HG02623 (cell line): ENCODE results near the gene IGLL5.
A peak's percentile ranks its signal among the peaks of the same experiment; 100 is the strongest.

Experiments
- ATAC-seq: cut with Tn5 transposase; IDR thresholded peaks from one replicate; pipeline ENCODE4 v1.9.1; 2021; ENCODE audit warnings: moderate library complexity; ENCODE audit not compliant: unreplicated experiment

The IGLL5 gene

GRCh38 chr22:22858559-22858937, 29.1 kb upstream of the IGLL5 start:
- ATAC-seq: no peak

GRCh38 chr22:22863001-22863400, 24.6 kb upstream of the IGLL5 start:
- ATAC-seq: no peak

- peak; percentile 73 for ATAC-seq
These were observed 22.1 kb upstream of the IGLL5 start for GRCh38 chr22:22865311-22866072.

GRCh38 chr22:22866381-22867111, 21.1 kb upstream of the IGLL5 start:
- ATAC-seq: no peak

GRCh38 chr22:22867996-22868715, 19.5 kb upstream of the IGLL5 start:
- ATAC-seq: no peak

GRCh38 chr22:22870577-22871404, 16.8 kb upstream of the IGLL5 start:
- ATAC-seq: no peak

- no peak for ATAC-seq
These were observed 15.9 kb upstream of the IGLL5 start for GRCh38 chr22:22871536-22872278.

GRCh38 chr22:22872722-22873708, 14.6 kb upstream of the IGLL5 start:
- ATAC-seq: no peak

GRCh38 chr22:22877523-22878210, 9.9 kb upstream of the IGLL5 start:
- no peak for ATAC-seq

- no peak for ATAC-seq
These were observed 9.4 kb upstream of the IGLL5 start for GRCh38 chr22:22878211-22878570.

GRCh38 chr22:22878801-22879674, 8.6 kb upstream of the IGLL5 start:
- ATAC-seq: no peak

- no peak for ATAC-seq
These were observed 7.9 kb upstream of the IGLL5 start for GRCh38 chr22:22879675-22880155.

GRCh38 chr22:22880645-22881044, 7.0 kb upstream of the IGLL5 start:
- no peak for ATAC-seq

- ATAC-seq: no peak
These were observed 6.3 kb upstream of the IGLL5 start for GRCh38 chr22:22881116-22882000.

- ATAC-seq: no peak
These were observed 5.4 kb upstream of the IGLL5 start for GRCh38 chr22:22882033-22882717.
